B cell (primary cell): Measurements from ENCODE around the gene CHRNA1. TPM values are rescaled to one million over a fixed set of nuclear protein-coding genes. Genes with fewer than 3 reads are reported as not detected.

ENCODE experiments used
- ATAC-seq: fragments of 200-7000 bp; cut with Tn5 transposase; one replicate; pipeline ENCODE4 v1.10.0; 2021; ENCODE audit warnings: low read depth, mild to moderate bottlenecking, moderate number of reproducible peaks, moderate library complexity
- CTCF ChIA-PET: fragments of 350-600 bp; sonication (Branson Sonifier 250); formaldehyde crosslinking; loops from one replicate; lab custom pipeline; 2021; ENCODE audit warnings: antibody characterized with exemption, inconsistent platforms; lab: Charles Lee
- POLR2A ChIA-PET: fragments of 350-600 bp; sonication (Branson Sonifier 250); formaldehyde crosslinking; loops from one replicate; lab custom pipeline; 2021; ENCODE audit warnings: antibody characterized with exemption; lab: Charles Lee
- DNase-seq: peaks from one replicate; pipeline ENCODE4 v3.0.0; 2013
- H2AFZ ChIP-seq: 2 replicates; pipeline ENCODE4 v1.6.1; 2012; ENCODE audit warnings: mild to moderate bottlenecking, low read depth, low read length; ENCODE audit not compliant: insufficient read depth, poor library complexity, severe bottlenecking
- H3K27ac ChIP-seq, 2 donors: 1 replicate in 1 of 2; 2 replicates in 1 of 2; pipeline ENCODE4 v1.5.1; 2012 to 2013; ENCODE audit warnings: low read length in 2 of 2, mild to moderate bottlenecking in 2 of 2, moderate library complexity in 1 of 2
- H3K27me3 ChIP-seq, 4 experiments: fragments of 200-600 bp in 1 of 4; sonication (generic) in 1 of 4; replicated peaks in 1 of 4; 1 replicate in 2 of 4; 2 replicates in 2 of 4; pipeline versions ENCODE4 v1.6.1 to v1.7.0; 2013 to 2016; ENCODE audit warnings: low read length in 3 of 4, mild to moderate bottlenecking in 2 of 4, mixed read lengths in 1 of 4, moderate library complexity in 1 of 4; ENCODE audit not compliant: insufficient read depth in 4 of 4, control insufficient read depth in 3 of 4; ENCODE audit errors: control extremely low read depth in 1 of 4
- H3K36me3 ChIP-seq, 2 experiments: replicated peaks in 1 of 2; 1 replicate in 1 of 2; 2 replicates in 1 of 2; pipeline versions ENCODE4 v1.6.1 to v1.7.1; 2013; ENCODE audit warnings: low read length in 1 of 2; ENCODE audit not compliant: insufficient read depth in 2 of 2, control insufficient read depth in 1 of 2; ENCODE audit errors: control extremely low read depth in 1 of 2, extremely low read depth in 1 of 2
- H3K4me1 ChIP-seq, 2 donors: fragments of 200-600 bp in 1 of 2; sonication (generic) in 1 of 2; 1 replicate in 1 of 2; 2 replicates in 1 of 2; pipeline versions ENCODE4 v1.5.1 to v1.6.1; 2013 to 2017; ENCODE audit warnings: low read length in 2 of 2; ENCODE audit not compliant: control insufficient read depth in 2 of 2, insufficient read depth in 2 of 2
- H3K4me2 ChIP-seq: replicated peaks from 2 replicates; pipeline ENCODE3; 2012; ENCODE audit warnings: mild to moderate bottlenecking, low read depth, low read length; ENCODE audit not compliant: poor library complexity, severe bottlenecking
- H3K4me3 ChIP-seq, 5 experiments: fragments of 200-600 bp in 1 of 5; sonication (generic) in 1 of 5; 1 replicate in 3 of 5; 2 replicates in 2 of 5; pipeline versions ENCODE4 v1.5.1 to v1.7.0; 2011 to 2016; ENCODE audit warnings: low read length in 4 of 5, mild to moderate bottlenecking in 4 of 5, low read depth in 2 of 5, control low read depth in 1 of 5, moderate library complexity in 1 of 5; ENCODE audit not compliant: insufficient read depth in 1 of 5; ENCODE audit errors: control extremely low read depth in 1 of 5, extremely low read depth in 1 of 5
- H3K79me2 ChIP-seq: fragments of 200-600 bp; sonication (generic); one replicate; pipeline ENCODE4 v1.6.0; 2016; ENCODE audit warnings: low read length; ENCODE audit not compliant: control insufficient read depth, insufficient read depth
- H3K9ac ChIP-seq: fragments of 200-600 bp; sonication (generic); 2 replicates; pipeline ENCODE4 v1.6.1; 2017; ENCODE audit warnings: mild to moderate bottlenecking, low read length, moderate library complexity
- H3K9me3 ChIP-seq, 3 donors: one replicate each; pipeline versions ENCODE4 v1.6.1 to v1.7.1; 2013; ENCODE audit warnings: low read length in 2 of 3; ENCODE audit not compliant: control insufficient read depth in 2 of 3, insufficient read depth in 1 of 3; ENCODE audit errors: control extremely low read depth in 1 of 3
- H4K20me1 ChIP-seq: 2 replicates; pipeline ENCODE4 v1.6.0; 2012; ENCODE audit warnings: mild to moderate bottlenecking, low read length; ENCODE audit not compliant: insufficient read depth, control insufficient read depth, poor library complexity, severe bottlenecking
- H3K27ac Mint-ChIP-seq: one replicate; pipeline ENCODE4 v1.8.0; 2021; ENCODE audit warnings: mixed read lengths
- H3K27me3 Mint-ChIP-seq: one replicate; pipeline ENCODE4 v1.8.0; 2021; ENCODE audit warnings: mixed read lengths
- H3K4me1 Mint-ChIP-seq: one replicate; pipeline ENCODE4 v1.8.0; 2021; ENCODE audit warnings: mixed read lengths
- H3K4me3 Mint-ChIP-seq: one replicate; pipeline ENCODE4 v1.8.0; 2021; ENCODE audit warnings: mixed read lengths
- H3K9me3 Mint-ChIP-seq: one replicate; pipeline ENCODE4 v1.8.0; 2022; ENCODE audit warnings: mixed read lengths; ENCODE audit not compliant: insufficient read depth
- EZH2 ChIP-seq: IDR thresholded peaks from 2 replicates; pipeline ENCODE4 v1.6.1; 2012; ENCODE audit warnings: borderline replicate concordance, low read depth, mild to moderate bottlenecking, moderate library complexity, low read length; ENCODE audit not compliant: insufficient read depth, poor library complexity, severe bottlenecking
- WGBS: methylation state at CpG from one replicate; pipeline ENCODE4 v1.1.5; 2013; ENCODE audit warnings: missing lambda C conversion rate; ENCODE audit not compliant: insufficient coverage; 5-methylcytosine and 5-hydroxymethylcytosine counted together
- intact Hi-C: fragments of 100-400 bp; cut with micrococcal nuclease; formaldehyde crosslinking; loops from one replicate; pipeline ENCODE4 v1.10.0; 2022
- polyA minus RNA-seq: library from RNA; depleted of rRNA, polyadenylated mRNA; stranded (reverse); fragments of >200 nt; gene quantifications from 2 replicates; pipeline ENCODE4 v1.2.3, GENCODE V29; 2012
- polyA plus RNA-seq: library from polyadenylated mRNA; depleted of rRNA; stranded (reverse); fragments of >200 nt; gene quantifications from 2 replicates; pipeline ENCODE4 v1.2.3, GENCODE V29; 2012
- total RNA-seq, 2 donors: library from RNA; stranded (reverse); fragments of 120-200 nt in 1 of 2; gene quantifications; 1 replicate in 1 of 2; 2 replicates in 1 of 2; pipeline versions ENCODE4 v1.2.3 to v1.2.4, GENCODE V29; 2013 to 2022
- TF ChIP-seq, protein P1 (sequence below): fragments of 200-600 bp; IDR thresholded peaks from one replicate; pipeline ENCODE4 v1.8.0; 2022; ENCODE audit warnings: antibody characterized with exemption, mild to moderate bottlenecking

The CHRNA1 gene
- total RNA-seq: 0.20 TPM in 1 of 2 replicates, not detected in the other
- total RNA-seq (2013): 2.9 TPM
- 0.07 and 0.22 TPM in 2 replicates for polyA plus RNA-seq
- 2.3 and 13.5 TPM in 2 replicates for polyA minus RNA-seq

DNA sequence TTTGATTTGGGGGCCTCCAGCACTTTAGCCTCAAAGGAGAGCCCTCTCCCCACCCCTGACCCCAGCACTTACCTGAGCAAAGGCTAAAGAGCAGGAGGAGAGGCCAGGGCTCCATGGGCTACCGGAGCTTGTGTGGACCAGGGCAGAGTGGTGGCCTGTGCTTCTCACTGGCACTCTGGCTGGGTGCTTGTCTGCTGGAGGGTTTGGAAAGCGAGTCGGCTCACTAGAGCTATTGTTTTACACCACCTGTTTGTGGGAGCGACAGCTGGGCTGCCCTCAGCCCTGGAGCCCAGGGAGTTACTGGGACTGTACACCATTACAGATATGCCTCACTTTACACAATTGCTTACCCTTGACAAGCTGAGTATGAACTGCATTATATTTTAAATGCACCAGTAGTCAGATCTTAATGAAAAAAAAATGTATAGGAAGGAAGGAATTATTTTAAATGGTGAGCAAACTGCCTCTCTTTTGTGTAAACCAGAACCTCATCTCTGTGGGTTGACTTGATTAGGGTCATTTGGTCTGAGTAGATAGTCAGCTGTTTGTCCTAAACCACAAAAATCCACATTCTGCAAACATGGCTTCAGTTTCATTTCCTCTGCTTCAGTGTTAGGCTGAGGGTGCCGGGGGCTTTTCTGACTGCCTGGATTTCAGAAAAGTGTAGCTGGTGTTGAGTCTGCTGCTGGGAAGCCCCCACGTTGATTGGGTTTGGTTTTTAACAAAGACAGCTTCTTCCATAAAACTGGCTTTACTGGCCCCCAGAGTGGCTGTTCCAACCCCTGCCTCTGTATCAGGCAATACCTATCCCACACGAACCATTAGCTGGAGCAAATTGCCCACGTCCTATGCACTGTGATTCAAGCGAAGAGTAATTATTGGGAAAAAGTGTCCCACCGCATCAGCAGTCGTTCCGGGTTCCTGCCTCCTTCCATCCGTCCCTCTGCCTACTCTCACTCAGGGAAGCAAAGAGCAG lies at the start of gene CHRNA1:
TSS of gene CHRNA1 (minus strand) at position 193 of the 976 bp plus-strand sequence. CDS start at position 115, 78 bp downstream.
- H2AFZ ChIP-seq: no peak within 1 kb of the TSS
- TF ChIP-seq, protein P1, sequence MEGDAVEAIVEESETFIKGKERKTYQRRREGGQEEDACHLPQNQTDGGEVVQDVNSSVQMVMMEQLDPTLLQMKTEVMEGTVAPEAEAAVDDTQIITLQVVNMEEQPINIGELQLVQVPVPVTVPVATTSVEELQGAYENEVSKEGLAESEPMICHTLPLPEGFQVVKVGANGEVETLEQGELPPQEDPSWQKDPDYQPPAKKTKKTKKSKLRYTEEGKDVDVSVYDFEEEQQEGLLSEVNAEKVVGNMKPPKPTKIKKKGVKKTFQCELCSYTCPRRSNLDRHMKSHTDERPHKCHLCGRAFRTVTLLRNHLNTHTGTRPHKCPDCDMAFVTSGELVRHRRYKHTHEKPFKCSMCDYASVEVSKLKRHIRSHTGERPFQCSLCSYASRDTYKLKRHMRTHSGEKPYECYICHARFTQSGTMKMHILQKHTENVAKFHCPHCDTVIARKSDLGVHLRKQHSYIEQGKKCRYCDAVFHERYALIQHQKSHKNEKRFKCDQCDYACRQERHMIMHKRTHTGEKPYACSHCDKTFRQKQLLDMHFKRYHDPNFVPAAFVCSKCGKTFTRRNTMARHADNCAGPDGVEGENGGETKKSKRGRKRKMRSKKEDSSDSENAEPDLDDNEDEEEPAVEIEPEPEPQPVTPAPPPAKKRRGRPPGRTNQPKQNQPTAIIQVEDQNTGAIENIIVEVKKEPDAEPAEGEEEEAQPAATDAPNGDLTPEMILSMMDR: no peak
- TF ChIP-seq EZH2: no peak
- H3K4me1 ChIP-seq: no peaks in the 10 kb centered on the region
- Mint-ChIP-seq H3K27me3 (peaks cover 28% of the 10 kb centered on the region), H3K27ac (no peak within 1 kb of the TSS), H3K9me3 (no peaks in the 10 kb centered on the region), H3K4me3 (no peak within 1 kb of the TSS), H3K4me1 (peaks cover 5% of the 10 kb centered on the region)
- H3K79me2 ChIP-seq: no peaks in the 10 kb centered on the region
- no peaks in the 10 kb centered on the region for H4K20me1 ChIP-seq
- H3K27me3 ChIP-seq: peaks cover 0 to 24% (median 6%) of the 10 kb centered on the region in 4 experiments
- H3K9ac ChIP-seq: no peak within 1 kb of the TSS
- POLR2A ChIA-PET: interaction anchor here (0.6 kb wide), 1 partner anchor 371 kb away, joined by 3 read pairs; no protein-coding TSS in a partner anchor
- no peak within 1 kb of the TSS for H3K27ac ChIP-seq
- CTCF ChIA-PET: interaction anchor here (0.7 to 3.0 kb wide), 3 partner anchors 15 to 67 kb away, joined by 3 to 11 read pairs (median 3); no protein-coding TSS in a partner anchor
- no peak within 1 kb of the TSS for H3K4me3 ChIP-seq
- peaks cover 0 to 2% (median 0%) of the 10 kb centered on the region in 3 donors for H3K9me3 ChIP-seq
- H3K4me2 ChIP-seq: no peak within 1 kb of the TSS
- intact Hi-C loops: no loop called here
- ATAC-seq: no peak
- no peak for DNase-seq
- H3K36me3 ChIP-seq: no peaks in the 10 kb centered on the region
- WGBS: 88% methylated on average over 8 of the region's 13 CpGs

DNA sequence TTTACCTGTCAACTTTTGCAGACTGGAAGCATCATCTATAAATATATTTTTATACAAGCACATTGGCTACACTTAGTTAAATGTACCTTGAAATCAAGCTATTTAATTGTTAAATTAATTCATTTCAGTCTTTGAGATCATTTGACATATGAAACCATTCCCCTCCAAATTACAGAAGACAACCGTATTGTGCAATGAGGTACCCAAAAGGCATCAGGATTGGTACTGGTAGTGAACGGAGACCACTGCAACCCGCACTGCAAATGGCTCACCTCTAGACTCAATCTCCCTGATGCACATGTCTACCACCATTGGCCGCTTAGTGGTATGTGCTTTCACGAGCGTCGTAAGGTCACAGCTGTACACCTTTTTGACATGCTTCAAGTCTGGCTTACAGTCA lies 47.8 kb upstream of the CHRNA1 start:
- Mint-ChIP-seq H3K4me3 (no peak overlapping the region), H3K9me3 (no peaks in the 10 kb centered on the region), H3K27me3 (peaks cover 3% of the 10 kb centered on the region), H3K27ac (no peak overlapping the region), H3K4me1 (no peaks in the 10 kb centered on the region)
- no peaks in the 10 kb centered on the region for H3K9me3 ChIP-seq
- H3K27ac ChIP-seq: no peak overlapping the region
- DNase-seq (no peak), ATAC-seq (no peak)
- WGBS: 98% methylated on average over 7 of the region's 7 CpGs
- CTCF ChIA-PET: no interaction called here
- H4K20me1 ChIP-seq: no peaks in the 10 kb centered on the region
- no peak overlapping the region for H3K9ac ChIP-seq
- no peak overlapping the region for H3K4me2 ChIP-seq
- H3K36me3 ChIP-seq: no peaks in the 10 kb centered on the region
- intact Hi-C loops: no loop called here
- POLR2A ChIA-PET: no interaction called here
- H3K4me3 ChIP-seq: no peak overlapping the region
- H2AFZ ChIP-seq: no peak overlapping the region
- no peaks in the 10 kb centered on the region for H3K79me2 ChIP-seq
- TF ChIP-seq, protein P1: no peak
- no peak for TF ChIP-seq EZH2
- H3K4me1 ChIP-seq: no peaks in the 10 kb centered on the region
- no peaks in the 10 kb centered on the region for H3K27me3 ChIP-seq
